ENCODE results near the gene DNAH9.

Gene DNAH9

DNA sequence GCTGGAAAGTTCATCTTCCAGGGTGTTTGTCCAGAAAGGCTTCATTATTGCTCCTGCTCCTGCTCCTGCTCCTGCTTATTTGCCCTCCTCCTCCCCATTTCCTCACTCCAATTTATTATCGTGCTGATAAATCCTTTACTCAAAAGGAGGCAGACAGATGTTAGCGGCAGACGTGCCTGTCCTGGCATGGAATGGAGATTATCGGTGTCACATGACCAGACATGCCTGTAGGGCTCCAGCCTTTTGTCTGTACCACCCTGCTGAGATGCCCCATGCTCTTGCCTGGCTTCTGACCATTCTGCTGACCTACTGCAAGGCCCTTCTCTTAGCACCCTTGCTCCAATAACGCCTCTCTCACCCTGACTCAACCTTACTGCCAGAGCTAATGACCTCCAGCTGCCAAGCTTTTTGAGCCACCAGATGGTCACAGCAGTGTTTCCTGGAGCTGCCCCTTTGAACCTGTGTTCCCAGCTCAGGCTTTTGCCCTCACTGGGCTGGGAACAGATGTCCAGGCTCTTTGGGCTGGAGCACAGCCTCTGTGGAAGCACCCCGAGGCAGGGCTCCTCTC, 12.8 kb downstream of the DNAH9 start:
- no peak for DNase-seq (ENCODE audit: low read depth in 2 of 2)

DNA sequence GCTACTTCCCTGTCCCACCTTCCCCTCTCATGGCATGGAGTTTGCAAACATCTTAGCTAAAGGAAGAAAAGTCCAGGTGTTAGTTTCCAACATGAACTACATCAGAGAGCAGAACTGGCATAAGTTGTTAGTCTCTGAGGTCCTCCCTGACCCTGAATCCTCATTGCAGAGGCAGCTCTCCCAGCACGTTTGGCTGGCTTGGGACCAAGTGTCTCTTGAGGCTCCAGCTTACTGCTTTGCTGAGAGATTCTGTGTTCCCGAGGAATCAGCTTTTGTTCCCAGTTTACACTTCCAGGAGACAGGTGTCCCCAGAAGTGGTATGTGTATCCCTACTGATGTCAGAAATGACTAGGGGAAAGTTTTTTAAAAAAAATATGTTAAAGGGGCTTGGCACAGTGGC, 14.7 kb downstream of the DNAH9 start:
- DNase-seq (ENCODE audit: low read depth in 2 of 2), result no peak

DNA sequence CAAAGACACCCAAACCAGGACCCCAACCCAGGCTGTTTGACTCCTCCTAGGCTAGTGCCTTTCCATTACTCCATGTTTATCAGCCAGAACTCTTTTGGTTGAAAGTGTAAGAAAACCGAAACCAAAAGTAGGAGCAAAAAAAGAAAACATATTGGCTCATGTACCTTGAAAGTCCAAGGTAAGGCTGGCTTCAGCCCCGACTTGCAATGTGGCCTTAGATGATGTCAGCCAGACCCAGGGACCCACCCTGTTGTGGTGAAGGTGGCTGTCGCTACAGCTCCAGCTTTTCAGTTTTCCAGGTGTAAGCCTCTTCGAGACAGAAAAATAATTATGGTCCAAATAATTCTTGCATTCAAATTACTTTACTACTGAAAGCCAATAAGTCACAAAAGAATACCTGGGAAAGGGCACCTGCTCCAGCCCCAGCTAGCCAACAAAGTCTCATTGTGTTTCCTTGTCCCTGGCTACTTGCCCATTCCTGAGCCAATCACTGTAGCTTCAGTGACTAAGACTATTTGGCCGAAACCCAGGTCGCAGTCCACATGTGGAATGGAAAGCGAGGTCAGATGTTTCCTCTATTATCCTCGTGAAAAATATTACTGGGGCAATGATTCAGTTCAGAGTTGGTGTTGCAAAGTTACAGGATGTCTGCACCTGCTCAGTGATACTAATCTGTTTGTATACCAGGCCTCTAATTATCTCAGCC, 20.7 kb downstream of the DNAH9 start:
- DNase-seq (ENCODE audit: low read depth in 2 of 2), result no peak

GRCh38 chr17:11622492-11622891, 24.2 kb downstream of the DNAH9 start:
- no peak for DNase-seq (ENCODE audit: low read depth in 2 of 2)

DNA sequence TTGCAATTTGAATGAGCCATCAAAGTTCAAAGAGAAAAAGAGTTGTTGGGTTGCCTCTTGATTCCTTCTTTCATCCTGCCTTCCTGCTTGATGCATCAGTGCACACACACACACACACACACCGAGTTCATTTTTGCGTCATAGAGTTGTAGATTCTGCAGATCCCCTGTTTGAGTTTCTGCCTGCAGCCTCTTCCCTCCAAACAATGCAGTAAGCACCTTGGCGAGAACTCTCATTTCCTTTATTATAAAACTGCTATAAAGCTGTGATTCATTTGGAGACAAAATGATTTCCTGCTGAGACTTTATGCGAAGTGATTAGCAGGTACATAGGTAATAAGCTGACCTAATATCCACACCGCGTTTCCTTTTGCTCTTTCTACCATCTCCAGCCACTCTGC, 26.7 kb downstream of the DNAH9 start:
- DNase-seq (ENCODE audit: low read depth in 2 of 2), result no peak

GRCh38 chr17:11625878-11626277, 27.6 kb downstream of the DNAH9 start:
- no peak for DNase-seq (ENCODE audit: low read depth in 2 of 2)

- DNase-seq (ENCODE audit: low read depth in 2 of 2), result no peak
Observed at GRCh38 chr17:11627301-11627940, 29.2 kb downstream of the DNAH9 start.

DNA sequence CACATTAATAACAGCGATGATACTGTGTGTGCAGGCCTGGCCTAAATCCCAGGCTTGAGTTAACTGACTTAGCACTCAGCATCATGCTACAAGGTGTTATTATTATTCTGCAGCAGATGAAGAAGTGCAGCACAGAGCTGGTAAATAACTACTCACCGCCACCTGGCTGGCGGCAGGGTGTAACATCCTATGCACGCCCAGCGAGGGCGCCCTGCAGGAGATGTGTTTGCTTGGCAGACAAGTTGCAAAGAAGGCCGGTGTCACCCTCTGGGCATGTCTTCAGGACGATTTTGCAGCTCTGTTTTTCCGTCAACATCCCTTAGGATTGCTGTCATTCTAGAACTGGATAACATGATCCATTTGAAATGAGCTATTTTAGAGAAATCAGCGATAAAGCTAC, 30.1 kb downstream of the DNAH9 start:
- no peak for DNase-seq (ENCODE audit: low read depth in 2 of 2)

GRCh38 chr17:11628831-11629230, 30.6 kb downstream of the DNAH9 start:
- no peak for DNase-seq (ENCODE audit: low read depth in 2 of 2)

DNA sequence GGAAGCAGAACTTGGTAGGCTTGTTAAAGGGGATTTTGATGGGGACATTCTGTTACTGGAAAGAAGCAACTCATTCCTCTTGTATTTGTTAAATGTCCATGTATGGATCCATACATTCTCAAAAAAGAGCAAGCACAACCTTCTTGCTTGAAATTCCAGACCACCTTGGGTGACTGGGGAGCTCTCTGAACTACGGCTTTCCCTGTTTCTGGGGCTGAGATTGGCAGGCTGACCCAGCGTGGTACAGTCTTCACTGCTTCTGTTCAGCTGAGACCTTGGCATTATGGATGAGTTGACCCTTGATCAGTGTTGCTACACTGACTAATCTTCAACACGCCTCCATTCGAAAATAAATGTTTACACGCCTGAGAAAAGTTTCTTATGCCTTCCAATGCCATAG, 38.5 kb downstream of the DNAH9 start:
- DNase-seq (ENCODE audit: low read depth in 2 of 2), result no peak

GRCh38 chr17:11637796-11638195, 39.5 kb downstream of the DNAH9 start:
- DNase-seq (ENCODE audit: low read depth in 2 of 2), result no peak

DNA sequence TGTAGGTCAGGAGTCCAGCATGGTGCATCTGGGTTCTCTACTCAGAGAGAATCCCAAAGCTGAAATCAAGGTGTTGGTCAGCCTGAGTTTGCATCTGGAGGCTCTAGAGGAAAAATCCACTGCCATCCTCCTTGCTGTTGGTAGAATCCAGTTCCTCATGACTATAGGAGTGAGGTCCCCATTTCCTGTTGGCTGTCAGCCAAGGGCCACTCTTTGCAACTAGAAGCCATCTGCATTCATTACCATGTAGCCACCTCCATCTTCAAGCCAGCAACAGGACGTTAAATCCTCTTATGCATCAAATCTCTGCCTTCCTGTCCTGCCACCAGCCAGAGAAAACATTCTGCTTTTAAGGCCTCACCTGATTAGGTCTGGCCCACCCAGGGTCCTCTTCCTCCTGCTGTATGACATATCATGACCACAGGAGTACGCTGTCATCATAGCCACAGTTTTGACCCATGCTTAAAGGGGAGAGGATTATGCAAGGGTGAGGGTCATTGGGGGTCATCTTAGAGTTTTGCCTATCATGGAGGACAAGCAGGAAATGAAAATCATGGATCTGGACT, 40.5 kb downstream of the DNAH9 start:
- no peak for DNase-seq (ENCODE audit: low read depth in 2 of 2)

- no peak for DNase-seq (ENCODE audit: low read depth in 2 of 2)
Observed at GRCh38 chr17:11639736-11640462, 41.6 kb downstream of the DNAH9 start.

DNA sequence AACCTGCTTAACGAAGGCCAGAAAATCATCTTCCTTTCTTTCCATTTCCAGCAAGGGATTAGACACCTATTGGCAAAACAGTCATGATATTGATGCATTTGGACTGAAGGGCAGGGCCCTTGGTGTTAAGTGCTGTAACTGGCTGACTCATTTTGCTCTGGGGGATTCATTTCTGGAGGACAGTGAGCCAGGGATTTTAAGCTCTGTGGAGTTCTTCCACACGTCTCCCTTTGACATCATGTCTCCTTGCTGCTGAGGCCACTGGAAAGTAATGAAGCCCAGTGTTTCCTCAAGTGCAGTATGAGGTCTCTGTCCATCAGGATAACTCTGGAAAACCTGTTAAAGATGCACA, 42.2 kb downstream of the DNAH9 start:
- DNase-seq (ENCODE audit: low read depth in 2 of 2), result no peak

- no peak for DNase-seq (ENCODE audit: low read depth in 2 of 2)
Observed at GRCh38 chr17:11641521-11642275, 43.4 kb downstream of the DNAH9 start.

DNA sequence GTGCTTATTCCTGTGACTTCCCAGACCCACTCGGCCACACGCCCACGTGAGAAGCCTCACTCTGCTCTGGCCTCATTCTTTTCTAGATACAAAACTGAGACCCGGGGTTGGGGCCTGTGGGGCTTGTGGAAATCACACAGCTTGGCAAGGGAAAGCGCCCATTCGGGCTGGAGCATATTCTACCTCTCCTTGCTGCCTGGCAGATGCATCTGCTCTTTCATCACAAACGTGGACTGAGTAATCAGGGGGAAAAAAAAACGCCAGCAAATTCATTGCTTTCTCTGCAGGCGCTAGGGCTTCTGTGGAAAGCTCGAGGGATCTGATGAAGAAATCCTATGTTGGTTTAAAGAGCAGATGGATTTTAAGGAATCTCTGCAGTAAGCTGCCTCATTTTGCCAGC, 44.4 kb downstream of the DNAH9 start:
- DNase-seq (ENCODE audit: low read depth in 2 of 2), result no peak

DNA sequence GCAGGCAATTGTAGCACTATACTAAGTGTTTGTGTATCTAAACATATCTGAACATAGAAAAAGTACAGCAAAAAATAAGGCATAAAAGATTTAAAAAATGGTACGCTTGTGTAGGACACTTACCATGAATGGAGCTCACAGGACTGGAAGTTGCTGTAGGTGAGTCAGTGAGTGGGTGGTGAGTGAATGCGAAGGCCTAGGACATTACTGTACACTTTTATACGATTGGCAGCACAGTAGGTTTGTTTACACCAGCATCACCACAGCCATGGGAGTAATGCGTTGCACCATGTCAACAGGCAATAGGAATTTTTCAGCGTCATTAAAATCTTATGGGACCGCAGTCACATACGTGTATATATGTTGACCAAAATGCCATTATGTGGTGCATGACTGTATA, 45.6 kb downstream of the DNAH9 start:
- DNase-seq (ENCODE audit: low read depth in 2 of 2), result no peak

- peak in 1 of 2 donors; percentile 1 for DNase-seq (ENCODE audit: low read depth in 2 of 2)
Observed at GRCh38 chr17:11644265-11645212, 46.3 kb downstream of the DNAH9 start.

DNA sequence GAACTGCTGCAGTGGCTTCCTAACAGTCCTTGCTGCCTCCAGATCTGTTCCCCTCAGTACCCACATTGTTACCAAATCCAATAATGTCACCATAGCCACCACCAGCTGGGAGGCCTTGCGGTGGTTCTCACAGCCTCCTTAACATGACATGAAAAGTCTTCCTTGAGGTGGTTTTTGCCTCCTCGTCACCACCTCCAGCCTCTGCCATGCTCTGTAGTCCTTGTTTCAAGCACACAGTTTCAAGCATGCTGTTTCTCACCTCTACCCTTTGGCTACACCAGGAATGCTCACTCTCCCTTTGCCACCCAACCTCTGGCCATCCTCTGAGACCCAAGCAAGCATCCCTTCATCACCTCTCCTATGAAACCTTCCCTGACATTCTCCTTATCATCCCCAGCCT, 47.2 kb downstream of the DNAH9 start:
- DNase-seq (ENCODE audit: low read depth in 2 of 2), result no peak

DNA sequence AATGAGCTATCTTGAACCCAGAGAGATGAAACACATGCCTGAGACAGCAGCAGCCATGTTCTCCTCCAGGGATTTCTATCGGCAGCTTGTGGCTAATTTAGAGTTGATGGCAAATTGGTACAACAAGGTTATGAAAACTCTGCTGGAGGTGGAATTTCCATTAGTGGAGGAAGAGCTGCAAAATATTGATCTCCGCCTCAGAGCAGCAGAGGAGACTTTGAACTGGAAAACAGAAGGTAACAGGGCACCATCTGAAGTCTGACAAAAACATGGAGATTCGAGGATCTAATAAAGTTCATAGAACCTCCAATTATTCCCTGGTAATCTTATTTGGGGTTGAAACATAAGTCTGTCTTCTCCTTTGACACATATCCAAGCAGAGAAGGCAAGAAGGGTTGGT, 52.8 kb downstream of the DNAH9 start:
- no peak for DNase-seq (ENCODE audit: low read depth in 2 of 2)

DNA sequence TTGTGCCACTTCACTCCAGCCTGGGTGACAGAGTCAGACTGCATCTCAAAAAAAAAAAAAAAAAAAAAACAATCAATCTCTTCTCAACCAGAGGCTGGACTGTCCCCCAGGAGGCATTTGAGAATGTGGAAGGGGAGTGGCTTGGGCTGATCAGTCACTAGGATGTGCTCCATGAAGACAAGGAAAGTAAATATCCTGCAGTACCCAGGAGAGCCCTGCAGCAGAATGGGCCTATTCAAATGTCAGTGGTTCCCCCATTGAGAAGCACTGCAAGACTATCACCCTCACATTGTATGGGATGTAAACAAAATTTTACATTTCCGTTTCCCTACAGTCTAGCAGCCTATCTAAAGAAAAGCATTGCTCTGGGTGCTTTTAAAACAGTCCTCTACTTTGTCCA, 70.3 kb downstream of the DNAH9 start:
- DNase-seq (ENCODE audit: low read depth in 2 of 2), result no peak

Measured in stimulated activated CD8-positive, alpha-beta memory T cell treated with anti-CD3 and anti-CD28 coated beads, Interleukin-7, amount 100 ng/mL, for 1 hour (primary cell).